T-helper 1 cell (primary cell): ENCODE data around the gene SUPT20H.
A peak's percentile ranks its signal among the peaks of the same experiment; 100 is the strongest.

Source experiments
- DNase-seq, 5 donors: peaks; one replicate each; pipeline ENCODE4 v3.0.0-alpha.2; 2012 to 2020

The SUPT20H gene

DNA sequence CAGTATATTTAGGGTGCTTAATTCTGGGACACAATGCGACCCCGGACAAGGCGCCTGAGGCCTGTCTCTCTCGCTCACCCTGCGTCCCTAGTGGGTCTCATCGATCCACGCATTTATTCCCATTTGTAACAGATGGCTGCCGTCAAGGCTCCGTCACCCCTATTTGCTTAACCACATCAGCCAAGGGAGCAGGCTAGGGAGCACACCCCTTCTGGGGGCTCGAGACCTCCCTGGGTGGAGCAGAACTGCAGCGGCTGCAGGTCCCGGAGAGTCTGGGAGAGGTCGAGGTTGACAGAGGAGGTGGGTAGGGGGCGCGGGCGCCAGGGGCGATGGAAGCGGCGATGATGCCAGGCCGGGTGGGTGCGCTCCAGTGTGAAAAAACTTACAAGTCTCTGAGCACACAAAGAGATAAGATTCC, 60.9 kb downstream of the SUPT20H start:
- DNase-seq: peak in 4 of 5 donors; percentile 6 to 17 (median 11)

DNA sequence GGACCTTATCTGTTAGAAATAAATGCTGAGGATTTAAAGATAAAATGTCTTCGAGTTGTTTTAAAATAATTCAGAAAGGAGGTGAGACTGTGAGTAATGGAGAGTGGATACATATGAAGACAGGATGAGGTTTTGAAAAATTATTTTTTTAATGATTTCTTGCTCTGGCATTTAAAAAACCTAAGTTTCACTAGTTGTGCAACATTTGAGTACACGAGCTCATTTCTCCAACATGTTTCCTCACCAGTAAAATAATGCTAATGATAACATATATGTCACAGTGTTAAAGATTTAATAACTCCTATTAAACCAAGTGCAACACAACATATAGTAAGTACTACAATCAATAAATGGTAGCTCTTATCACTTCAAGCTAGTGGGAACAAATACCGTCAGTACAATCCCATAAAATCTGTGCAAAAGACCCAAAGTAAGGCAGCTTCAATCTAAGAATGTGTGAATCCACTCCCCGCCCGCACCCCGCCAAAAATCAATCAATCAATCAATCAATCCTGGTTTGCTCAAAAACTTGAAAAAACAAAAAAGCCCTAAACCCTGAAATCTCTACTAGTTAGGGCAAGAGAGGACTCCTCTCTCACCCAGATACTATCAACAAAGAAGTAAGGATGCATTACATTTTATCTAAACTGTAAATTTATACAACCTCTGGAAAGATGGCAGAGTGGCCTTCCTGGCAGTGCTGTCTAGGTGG, 61.6 kb downstream of the SUPT20H start:
- no peak for DNase-seq

DNA sequence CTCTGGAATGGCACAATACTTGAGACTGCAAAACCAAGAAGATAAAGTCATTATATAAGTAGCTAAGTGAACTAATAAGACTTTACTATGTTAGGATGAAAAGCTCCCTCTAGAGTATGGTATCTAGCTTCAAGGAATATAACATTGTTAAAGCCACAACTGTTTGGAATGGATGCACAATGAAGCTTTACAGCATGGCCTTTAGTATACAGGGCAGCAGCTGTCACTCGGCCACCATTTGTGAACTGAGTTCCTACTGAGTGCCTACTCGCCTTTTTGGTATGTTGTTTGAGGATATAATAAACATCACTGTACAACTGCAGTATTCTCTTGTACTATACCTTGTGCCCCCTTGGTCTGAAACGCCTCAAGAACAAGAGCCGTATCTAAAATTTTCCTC, 67.1 kb downstream of the SUPT20H start:
- DNase-seq: no peak

DNA sequence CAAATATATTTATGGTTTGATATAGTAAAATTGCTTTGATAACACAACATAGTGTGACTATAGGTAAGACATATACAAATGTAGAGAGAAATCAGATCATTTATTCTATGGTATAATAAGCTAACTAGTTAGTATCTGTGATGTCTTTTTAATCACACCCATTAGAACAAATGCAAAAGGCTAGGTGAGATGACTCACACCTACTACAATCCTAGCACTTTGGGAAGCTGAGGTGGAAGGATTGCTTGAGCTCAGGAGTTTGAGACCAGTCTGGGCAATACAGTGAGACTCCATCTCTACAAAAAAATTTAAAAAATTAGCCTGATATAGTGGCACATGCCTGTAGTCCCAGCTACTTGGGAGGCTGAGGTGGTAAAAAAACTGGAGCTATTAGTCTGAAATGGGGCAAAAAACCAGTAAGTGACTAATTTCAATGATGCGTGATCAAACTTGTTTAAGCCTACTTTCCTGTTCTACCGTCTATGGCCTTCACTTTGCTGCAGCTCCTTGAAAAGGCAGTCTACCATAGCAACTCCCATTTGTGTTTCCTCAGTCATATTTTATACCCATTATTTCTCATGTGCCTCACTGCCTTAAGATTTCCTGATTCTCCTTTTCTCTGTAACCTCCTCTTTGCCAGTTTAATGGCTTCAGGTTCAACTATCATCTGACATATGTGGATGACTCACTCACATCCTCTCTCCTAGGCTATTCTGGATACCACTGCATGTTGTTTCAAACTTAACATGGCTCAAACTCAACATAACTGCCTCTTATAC, 72.8 kb downstream of the SUPT20H start:
- no peak for DNase-seq

DNA sequence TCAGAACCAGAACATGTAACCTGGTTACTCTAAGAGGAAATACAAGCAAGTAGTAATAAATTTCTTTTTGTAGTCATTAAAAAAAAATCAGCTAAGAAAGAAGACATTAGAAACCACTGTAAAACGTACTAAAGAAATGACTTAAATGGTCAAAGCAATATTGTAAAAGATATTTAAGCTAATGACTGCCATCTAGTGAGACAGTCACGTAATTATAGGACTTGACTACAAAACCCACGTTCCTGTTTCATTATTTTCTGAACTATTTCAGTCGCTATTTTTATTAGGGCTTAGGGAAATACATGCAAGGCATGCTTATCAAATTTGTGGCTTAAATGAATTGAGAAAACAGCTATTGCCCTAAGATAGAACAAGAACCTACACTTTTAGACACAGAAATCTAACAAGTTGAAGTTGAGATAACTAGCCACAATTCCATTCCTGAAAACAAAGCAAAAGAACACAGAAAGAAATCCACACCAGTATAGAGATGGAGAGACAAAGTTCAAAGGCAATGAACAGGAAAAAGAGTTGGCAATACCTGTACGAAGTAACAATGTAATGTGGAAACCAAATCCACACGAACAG, 78.2 kb downstream of the SUPT20H start:
- peak in 1 of 5 donors; percentile 17 for DNase-seq

DNA sequence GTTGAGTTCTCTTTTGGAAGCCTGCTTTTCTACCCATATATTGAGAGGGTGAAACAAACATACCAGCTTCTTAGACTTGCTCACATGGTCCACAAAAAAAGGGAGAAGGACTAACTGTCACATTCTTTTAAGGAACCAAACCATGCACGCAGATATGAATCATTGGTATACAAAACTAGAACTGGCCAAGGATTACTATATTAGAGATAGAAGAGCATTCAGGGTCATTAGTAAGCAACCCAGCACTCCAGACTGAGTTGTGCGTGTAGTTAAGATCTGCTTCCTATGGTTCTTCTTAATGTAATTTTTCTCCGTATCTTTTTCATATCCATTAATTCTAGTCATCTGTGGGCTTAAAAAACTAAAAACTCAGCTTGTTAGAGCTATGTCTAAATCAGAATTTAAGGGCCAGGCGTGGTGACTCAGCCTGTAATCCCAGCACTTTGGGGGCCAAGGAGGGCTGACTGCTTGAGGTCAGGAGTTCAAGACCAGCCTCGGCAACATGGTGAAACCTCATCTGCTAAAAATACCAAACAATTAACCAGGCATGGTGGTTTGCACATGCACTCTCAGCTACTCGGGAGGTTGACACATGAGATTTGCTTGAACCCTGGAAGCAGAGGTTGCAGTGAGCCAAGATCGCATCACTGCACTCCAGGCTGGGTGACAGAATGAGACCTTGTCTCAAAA, 80.0 kb downstream of the SUPT20H start:
- no peak for DNase-seq

DNA sequence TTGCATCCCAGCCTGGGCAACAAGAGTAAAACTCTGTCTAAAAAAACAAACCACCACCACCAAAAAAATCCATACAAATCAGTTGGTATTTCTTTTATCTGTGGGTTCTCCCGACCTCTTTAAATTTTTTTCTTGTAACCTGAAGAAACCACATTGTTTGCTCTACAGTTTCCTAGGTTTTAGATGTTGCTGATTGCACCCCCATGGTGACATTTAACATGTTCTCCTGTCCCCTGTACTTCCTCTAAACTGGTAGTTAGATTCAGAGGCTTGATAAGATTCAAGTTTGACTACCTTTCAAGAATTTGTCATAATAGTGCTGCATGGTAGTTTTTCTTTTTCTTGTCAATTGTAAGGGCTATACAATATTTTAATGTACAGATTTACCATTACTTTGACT, 84.3 kb downstream of the SUPT20H start:
- DNase-seq: no peak

DNA sequence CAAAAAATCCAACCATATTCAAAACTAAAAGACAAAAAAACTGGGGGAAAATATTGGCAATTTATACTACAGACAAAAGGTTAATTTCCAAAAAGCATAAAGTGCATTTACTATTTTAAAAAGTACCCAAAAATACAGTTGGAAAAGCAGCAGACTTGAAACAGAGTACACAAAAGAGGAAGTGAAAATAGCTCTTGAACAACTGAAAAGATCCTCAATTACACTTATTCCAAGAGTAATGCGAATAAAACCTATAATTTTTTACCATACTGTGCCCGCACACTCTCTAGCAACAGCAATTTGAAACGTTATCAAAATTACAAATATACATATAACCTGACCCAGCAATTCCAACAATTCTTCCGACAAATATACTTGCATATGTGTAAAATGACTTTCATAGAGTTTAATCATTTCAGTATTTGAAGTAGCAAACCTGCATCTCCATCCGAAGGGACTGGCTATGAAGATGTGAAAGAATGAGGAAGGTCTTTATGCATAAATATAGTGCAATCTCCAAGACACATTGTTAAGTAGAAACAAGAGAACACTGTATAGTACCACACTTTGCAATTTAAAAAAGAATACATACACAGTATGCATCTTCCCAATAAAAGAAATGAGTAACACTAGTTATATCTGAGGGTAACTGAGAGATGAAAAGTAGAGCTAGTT, 85.7 kb downstream of the SUPT20H start:
- DNase-seq: no peak

DNA sequence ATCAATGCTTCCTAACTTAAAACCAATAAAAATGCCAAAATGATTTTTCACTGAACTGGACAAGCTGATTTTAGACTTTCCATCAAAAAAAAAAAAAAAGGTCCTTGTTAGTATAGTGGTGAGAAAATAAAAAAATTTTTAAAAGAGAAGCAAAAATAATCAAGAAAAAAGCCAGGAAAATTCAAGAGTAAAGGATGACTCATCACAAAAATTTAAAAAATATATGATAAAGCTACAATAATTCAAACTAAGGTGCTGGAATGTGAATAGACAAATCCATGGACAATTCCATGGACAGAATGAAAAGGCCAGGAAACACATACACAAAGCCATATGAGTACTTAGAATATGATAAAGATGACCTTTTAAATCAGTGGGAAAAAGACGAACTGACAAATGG, 86.5 kb downstream of the SUPT20H start:
- DNase-seq: no peak

DNA sequence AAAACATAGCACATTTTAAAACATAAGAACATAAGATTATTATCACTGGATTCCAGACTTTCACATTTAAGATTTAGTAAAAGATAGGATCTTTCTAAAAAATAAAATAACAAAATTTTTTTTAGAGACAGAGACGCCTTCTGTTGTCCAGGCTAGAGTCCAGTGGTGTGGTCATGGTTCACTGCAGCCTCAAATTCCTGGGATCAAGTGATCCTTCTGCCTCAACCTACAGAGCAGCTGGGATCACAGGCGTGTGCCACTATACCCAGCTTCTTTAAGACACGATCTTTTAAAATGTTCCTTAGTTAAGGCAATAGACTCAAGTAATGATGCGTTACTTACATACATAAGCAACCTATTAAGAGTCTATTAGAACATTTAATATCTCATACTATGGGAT, 93.1 kb downstream of the SUPT20H start:
- no peak for DNase-seq

DNA sequence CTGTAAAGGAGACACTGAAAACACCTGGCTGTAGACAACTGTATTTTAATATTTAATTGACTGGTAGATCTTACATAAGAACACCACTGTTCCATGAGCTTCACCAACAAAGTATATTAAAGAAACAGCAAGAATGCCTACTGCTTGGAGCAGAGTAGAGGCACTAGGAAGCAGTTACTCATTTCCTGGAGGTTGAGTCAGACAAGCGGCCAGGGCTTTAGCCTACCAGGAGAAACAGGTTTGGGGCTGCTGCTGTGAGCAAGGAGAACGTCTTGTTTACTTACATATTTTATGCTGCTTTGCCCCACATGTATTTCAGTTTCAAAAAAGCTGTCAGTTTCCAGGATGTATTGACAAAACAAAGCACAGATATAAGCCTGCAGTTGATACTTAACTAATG, 93.7 kb downstream of the SUPT20H start:
- DNase-seq: peak in 1 of 5 donors; percentile 16

DNA sequence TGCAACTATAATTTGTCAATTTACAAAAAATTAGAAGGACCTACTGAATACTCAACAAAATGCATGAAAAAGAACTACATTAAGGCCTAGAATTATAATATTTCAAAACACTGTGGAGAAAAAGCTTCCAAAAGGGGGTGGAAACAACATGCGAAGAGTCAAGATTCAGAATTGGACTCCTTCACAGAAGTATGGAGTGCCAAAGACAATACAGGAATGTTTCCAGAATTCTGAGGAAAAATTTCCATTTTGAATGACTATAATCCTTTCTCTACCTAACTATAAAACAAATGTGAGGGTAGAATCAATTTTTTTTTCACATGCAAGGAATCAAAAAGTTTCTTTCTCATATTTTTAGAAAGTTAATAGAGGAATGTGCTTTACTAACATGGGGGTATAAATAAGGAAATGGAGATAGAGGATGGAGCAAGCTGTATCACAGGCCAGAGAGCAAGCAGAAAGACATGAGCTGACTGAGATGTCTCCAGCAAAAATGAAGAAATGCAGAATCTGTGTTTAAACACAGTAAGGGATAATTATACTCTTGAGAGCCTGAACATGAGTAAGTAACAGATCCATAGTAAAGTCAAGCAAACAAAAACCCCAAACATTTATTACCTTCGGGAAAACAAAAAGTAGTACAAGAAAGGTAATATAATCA, 99.9 kb downstream of the SUPT20H start:
- no peak for DNase-seq
